ENCODE measurements around the gene LMAN2. TPM values are rescaled to one million over a fixed set of nuclear protein-coding genes. Genes with fewer than 3 reads are reported as not detected.

The LMAN2 gene
- polyA plus RNA-seq, 2 of the 4 experiments (the other 2 are of a cell fraction): 123 to 210 TPM

DNA sequence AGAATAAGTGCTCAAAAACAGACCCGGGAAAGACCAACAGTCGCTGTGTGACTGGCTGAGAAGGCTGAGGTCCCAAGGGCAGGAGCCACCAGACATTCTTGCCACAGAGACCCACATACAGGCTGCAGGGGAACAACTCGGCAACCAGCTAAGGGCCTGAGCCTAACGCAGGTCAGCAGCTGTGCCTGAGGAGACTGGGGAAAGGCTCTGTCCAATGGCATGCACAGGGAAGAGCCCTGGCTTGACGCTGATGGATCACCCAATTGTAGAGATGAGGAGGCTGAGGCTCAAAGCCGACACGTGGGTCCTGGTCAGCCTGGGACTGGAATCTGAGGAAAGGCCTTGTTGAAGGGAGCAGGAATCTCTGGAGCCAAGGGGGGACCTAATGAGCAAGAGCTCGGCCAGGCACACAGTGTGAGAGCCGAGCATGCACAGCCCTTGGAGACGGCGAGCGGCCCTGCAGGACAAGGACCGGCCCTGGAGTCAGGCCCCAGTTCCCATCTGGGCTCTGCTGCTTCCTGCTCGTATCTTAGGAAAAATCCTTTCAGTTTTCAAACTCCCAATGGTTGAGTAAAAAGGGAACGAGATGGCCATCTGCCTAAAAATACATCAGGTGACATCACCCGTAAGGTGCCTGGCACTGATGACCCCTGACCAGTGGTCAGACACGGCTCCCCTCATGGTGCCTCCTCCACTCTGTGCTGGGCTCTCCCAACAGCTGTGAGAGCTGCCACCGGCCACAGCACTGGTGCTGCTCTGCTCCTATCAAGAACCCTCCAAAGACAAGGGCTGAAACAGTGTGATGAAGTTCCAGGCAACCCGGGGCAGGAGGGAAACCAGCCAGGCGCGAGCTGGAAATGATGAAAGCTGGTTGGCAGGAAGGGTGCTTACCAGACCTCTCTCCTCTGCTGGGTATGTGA lies 16.4 kb downstream of the LMAN2 start:
- Histone ChIP-seq H3K9me3 (no peaks in the 10 kb centered on the region), H3K4me1 (0 out of 3 replicates have a peak, but pooled peaks cover 10% of the 10 kb centered on the region), H3K4me3 (no peak overlapping the region), H3K27ac (no peak overlapping the region), H3K4me2 (no peak overlapping the region)
- FAIRE-seq: no peak
- 90% methylated on average over 21 of the region's 21 CpGs for WGBS (ENCODE audit: missing lambda C conversion rate)
- no peak for TF ChIP-seq TFCP2L1 (CRISPR knock-in tag; IDR thresholded peaks at IDR 0.05)
- TF ChIP-seq, protein P1, sequence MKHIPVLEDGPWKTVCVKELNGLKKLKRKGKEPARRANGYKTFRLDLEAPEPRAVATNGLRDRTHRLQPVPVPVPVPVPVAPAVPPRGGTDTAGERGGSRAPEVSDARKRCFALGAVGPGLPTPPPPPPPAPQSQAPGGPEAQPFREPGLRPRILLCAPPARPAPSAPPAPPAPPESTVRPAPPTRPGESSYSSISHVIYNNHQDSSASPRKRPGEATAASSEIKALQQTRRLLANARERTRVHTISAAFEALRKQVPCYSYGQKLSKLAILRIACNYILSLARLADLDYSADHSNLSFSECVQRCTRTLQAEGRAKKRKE (CRISPR knock-in tag; IDR thresholded peaks at IDR 0.05; ENCODE audit: low read depth): no peak
- CTCF ChIA-PET: interaction anchor here (0.6 to 7.9 kb wide), 16 partner anchors 8 to 223 kb away, joined by 3 to 111 read pairs (median 6); no protein-coding TSS in a partner anchor
- ATAC-seq: no peak
- POLR2A ChIA-PET: no interaction called here
- DNase-seq (ENCODE audit: low read depth in 1 of 2, low spot score in 1 of 2): no peak

DNA sequence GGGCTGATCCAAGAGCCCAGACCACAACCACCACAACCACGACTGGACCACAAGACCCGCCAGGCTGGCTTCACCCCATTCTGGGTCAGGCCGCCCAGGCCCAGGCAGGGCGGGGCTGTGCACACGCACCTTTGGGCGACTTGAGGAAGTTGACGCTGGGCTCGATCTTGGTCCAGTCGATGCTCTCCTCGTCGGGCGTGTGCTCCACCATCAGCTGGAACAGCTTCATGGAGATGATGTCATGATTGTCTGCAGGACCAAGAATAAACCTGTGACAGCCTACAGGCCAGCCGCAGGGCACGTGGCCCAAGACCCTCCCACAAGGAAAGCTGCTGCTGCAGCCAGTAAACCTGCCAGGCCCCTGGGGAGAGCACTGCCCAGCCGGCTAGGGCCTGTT lies 17.3 kb downstream of the LMAN2 start:
- WGBS (ENCODE audit: missing lambda C conversion rate): 88% methylated on average over 15 of the region's 15 CpGs
- Histone ChIP-seq H3K4me1 (0 out of 3 replicates have a peak, but pooled peaks cover 3% of the 10 kb centered on the region), H3K27ac (no peak overlapping the region), H3K9me3 (no peaks in the 10 kb centered on the region), H3K4me3 (no peak overlapping the region), H3K4me2 (no peak overlapping the region)
- ChIA-PET CTCF (interaction anchor here (0.6 to 7.9 kb wide), 9 partner anchors 13 to 222 kb away, joined by 3 to 111 read pairs (median 6); partner anchors contain the start of gene LMAN2), POLR2A (no interaction called here)
- TF ChIP-seq MAZ (IDR thresholded peaks at IDR 0.05; ENCODE audit: borderline replicate concordance, low read depth, low read length): no peak
- TF ChIP-seq, protein P2, sequence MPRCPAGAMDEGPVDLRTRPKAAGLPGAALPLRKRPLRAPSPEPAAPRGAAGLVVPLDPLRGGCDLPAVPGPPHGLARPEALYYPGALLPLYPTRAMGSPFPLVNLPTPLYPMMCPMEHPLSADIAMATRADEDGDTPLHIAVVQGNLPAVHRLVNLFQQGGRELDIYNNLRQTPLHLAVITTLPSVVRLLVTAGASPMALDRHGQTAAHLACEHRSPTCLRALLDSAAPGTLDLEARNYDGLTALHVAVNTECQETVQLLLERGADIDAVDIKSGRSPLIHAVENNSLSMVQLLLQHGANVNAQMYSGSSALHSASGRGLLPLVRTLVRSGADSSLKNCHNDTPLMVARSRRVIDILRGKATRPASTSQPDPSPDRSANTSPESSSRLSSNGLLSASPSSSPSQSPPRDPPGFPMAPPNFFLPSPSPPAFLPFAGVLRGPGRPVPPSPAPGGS (IDR thresholded peaks at IDR 0.05): no peak
- no peak for TF ChIP-seq PHF8 (IDR thresholded peaks at IDR 0.05; ENCODE audit: borderline replicate concordance, low read depth)
- TF ChIP-seq RARB (CRISPR knock-in tag; IDR thresholded peaks at IDR 0.05): no peak
- TF ChIP-seq JUN (IDR thresholded peaks at IDR 0.05): no peak
- TF ChIP-seq, protein P1 (CRISPR knock-in tag; IDR thresholded peaks at IDR 0.05; ENCODE audit: low read depth): no peak
- no peak for TF ChIP-seq BHLHE40 (IDR thresholded peaks at IDR 0.05; ENCODE audit: low read depth, low read length)
- TF ChIP-seq CBX2 (IDR thresholded peaks at IDR 0.05; ENCODE audit: borderline replicate concordance, low read depth): no peak
- no peak for TF ChIP-seq HOXB5 (CRISPR knock-in tag; IDR thresholded peaks at IDR 0.05)
- TF ChIP-seq HOXB13 (CRISPR knock-in tag; IDR thresholded peaks at IDR 0.05; ENCODE audit: low read depth): no peak
- TF ChIP-seq KDM1A (IDR thresholded peaks at IDR 0.05; ENCODE audit: low read depth): no peak
- TF ChIP-seq, protein P3, sequence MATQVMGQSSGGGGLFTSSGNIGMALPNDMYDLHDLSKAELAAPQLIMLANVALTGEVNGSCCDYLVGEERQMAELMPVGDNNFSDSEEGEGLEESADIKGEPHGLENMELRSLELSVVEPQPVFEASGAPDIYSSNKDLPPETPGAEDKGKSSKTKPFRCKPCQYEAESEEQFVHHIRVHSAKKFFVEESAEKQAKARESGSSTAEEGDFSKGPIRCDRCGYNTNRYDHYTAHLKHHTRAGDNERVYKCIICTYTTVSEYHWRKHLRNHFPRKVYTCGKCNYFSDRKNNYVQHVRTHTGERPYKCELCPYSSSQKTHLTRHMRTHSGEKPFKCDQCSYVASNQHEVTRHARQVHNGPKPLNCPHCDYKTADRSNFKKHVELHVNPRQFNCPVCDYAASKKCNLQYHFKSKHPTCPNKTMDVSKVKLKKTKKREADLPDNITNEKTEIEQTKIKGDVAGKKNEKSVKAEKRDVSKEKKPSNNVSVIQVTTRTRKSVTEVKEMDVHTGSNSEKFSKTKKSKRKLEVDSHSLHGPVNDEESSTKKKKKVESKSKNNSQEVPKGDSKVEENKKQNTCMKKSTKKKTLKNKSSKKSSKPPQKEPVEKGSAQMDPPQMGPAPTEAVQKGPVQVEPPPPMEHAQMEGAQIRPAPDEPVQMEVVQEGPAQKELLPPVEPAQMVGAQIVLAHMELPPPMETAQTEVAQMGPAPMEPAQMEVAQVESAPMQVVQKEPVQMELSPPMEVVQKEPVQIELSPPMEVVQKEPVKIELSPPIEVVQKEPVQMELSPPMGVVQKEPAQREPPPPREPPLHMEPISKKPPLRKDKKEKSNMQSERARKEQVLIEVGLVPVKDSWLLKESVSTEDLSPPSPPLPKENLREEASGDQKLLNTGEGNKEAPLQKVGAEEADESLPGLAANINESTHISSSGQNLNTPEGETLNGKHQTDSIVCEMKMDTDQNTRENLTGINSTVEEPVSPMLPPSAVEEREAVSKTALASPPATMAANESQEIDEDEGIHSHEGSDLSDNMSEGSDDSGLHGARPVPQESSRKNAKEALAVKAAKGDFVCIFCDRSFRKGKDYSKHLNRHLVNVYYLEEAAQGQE (IDR thresholded peaks at IDR 0.05): no peak
- no peak for TF ChIP-seq KDM5A (IDR thresholded peaks at IDR 0.05)
- no peak for TF ChIP-seq NPAS2 (CRISPR knock-in tag; IDR thresholded peaks at IDR 0.05; ENCODE audit: borderline replicate concordance)
- TF ChIP-seq FOSB (CRISPR knock-in tag; IDR thresholded peaks at IDR 0.05): no peak
- TF ChIP-seq ZC3H11A (IDR thresholded peaks at IDR 0.05): no peak
- TF ChIP-seq POLR2A (IDR thresholded peaks at IDR 0.05; ENCODE audit: low read length): no peak
- no peak for TF ChIP-seq EHF (CRISPR knock-in tag; IDR thresholded peaks at IDR 0.05)
- DNase-seq (ENCODE audit: low read depth in 1 of 2, low spot score in 1 of 2) (no peak), FAIRE-seq (no peak), ATAC-seq (no peak)
